Neural cell (in vitro differentiated cells): Measurements from ENCODE around the gene KRT38. TPM values are rescaled to one million over a fixed set of nuclear protein-coding genes. Genes with fewer than 3 reads are reported as not detected.

Source experiments
- H2AFZ ChIP-seq: fragments of 200-600, 300-800 bp; sonication (generic), shearing (Covaris generic); 2 replicates; pipeline ENCODE4 v1.6.0; 2014; ENCODE audit warnings: low read depth, mild to moderate bottlenecking, antibody characterized with exemption, low read length, moderate library complexity
- H3F3A ChIP-seq: fragments of 200-600 bp; shearing (Covaris generic); 2 replicates; pipeline ENCODE4 v1.6.1; 2016; ENCODE audit warnings: mild to moderate bottlenecking, moderate library complexity, mixed read lengths, antibody characterized with exemption, low read length; ENCODE audit not compliant: insufficient read depth, poor library complexity, severe bottlenecking
- H3K27ac ChIP-seq: fragments of 200-600, 300-800 bp; sonication (generic), shearing (Covaris generic); 2 replicates; pipeline ENCODE4 v1.5.1; 2014; ENCODE audit warnings: mild to moderate bottlenecking, low read length, moderate library complexity
- H3K27me3 ChIP-seq: fragments of 300-800, 200-600 bp; sonication (generic), shearing (Covaris generic); 2 replicates; pipeline ENCODE4 v1.6.0; 2014; ENCODE audit warnings: mild to moderate bottlenecking, low read depth, low read length, moderate library complexity; ENCODE audit not compliant: insufficient read depth
- H3K36me3 ChIP-seq: fragments of 300-800, 200-600 bp; sonication (generic), shearing (Covaris generic); 2 replicates; pipeline ENCODE4 v1.5.1; 2014; ENCODE audit warnings: mild to moderate bottlenecking, antibody characterized with exemption, low read length, moderate library complexity; ENCODE audit not compliant: insufficient read depth
- H3K4me2 ChIP-seq: fragments of 300-800, 200-600 bp; sonication (generic), shearing (Covaris generic); 2 replicates; pipeline ENCODE4 v1.6.0; 2014; ENCODE audit warnings: mild to moderate bottlenecking, low read length
- H3K4me3 ChIP-seq: fragments of 300-800, 200-600 bp; sonication (generic), shearing (Covaris generic); 2 replicates; pipeline ENCODE4 v1.5.1; 2014; ENCODE audit warnings: mild to moderate bottlenecking, low read length, moderate library complexity
- H3K79me2 ChIP-seq: fragments of 200-600 bp; shearing (Covaris generic); replicated peaks from 2 replicates; pipeline ENCODE4 v1.6.0; 2014; ENCODE audit warnings: mild to moderate bottlenecking, low read length, moderate library complexity; ENCODE audit not compliant: insufficient read depth
- H3K9ac ChIP-seq: fragments of 300-800, 200-600 bp; sonication (generic), shearing (Covaris generic); 2 replicates; pipeline ENCODE4 v1.6.1; 2016; ENCODE audit warnings: mild to moderate bottlenecking, low read length, mixed read lengths
- H3K9me2 ChIP-seq: fragments of 200-600 bp; shearing (Covaris generic); 2 replicates; pipeline ENCODE4 v1.6.1; 2016; ENCODE audit warnings: mild to moderate bottlenecking, low read length, mixed read lengths; ENCODE audit not compliant: insufficient read depth
- H3K9me3 ChIP-seq: fragments of 200-600, 300-800 bp; sonication (generic), shearing (Covaris generic); 2 replicates; pipeline ENCODE4 v1.6.1; 2016; ENCODE audit warnings: mild to moderate bottlenecking, mixed run types, low read length, moderate library complexity, mixed read lengths
- H4K20me1 ChIP-seq: fragments of 200-600 bp; shearing (Covaris generic); 2 replicates; pipeline ENCODE4 v1.6.1; 2016; ENCODE audit warnings: mild to moderate bottlenecking, mixed run types; ENCODE audit not compliant: insufficient read depth
- EP300 ChIP-seq: fragments of 450-650 bp; conservative IDR thresholded peaks from 2 replicates; pipeline ENCODE4 v1.6.1; 2014; ENCODE audit warnings: antibody characterized with exemption, mild to moderate bottlenecking, moderate library complexity; ENCODE audit not compliant: poor library complexity, severe bottlenecking
- EZH2 ChIP-seq: fragments of 200-600, 300-800 bp; shearing (Covaris generic), sonication (generic); IDR thresholded peaks from 2 replicates; pipeline ENCODE4 v1.6.1; 2014; ENCODE audit warnings: antibody characterized with exemption, low read length, borderline replicate concordance, mild to moderate bottlenecking; ENCODE audit not compliant: insufficient read depth, poor library complexity, severe bottlenecking
- MXI1 ChIP-seq: fragments of 450-650 bp; conservative IDR thresholded peaks from 2 replicates; pipeline ENCODE4 v1.6.1; 2014; ENCODE audit warnings: antibody characterized with exemption, mild to moderate bottlenecking; ENCODE audit not compliant: poor library complexity, severe bottlenecking
- POLR2AphosphoS5 ChIP-seq: IDR thresholded peaks from 2 replicates; pipeline ENCODE4 v1.6.1; 2012
- RAD21 ChIP-seq: fragments of 450-650 bp; conservative IDR thresholded peaks from 2 replicates; pipeline ENCODE4 v1.6.1; 2014; ENCODE audit warnings: antibody characterized with exemption, mild to moderate bottlenecking, moderate library complexity
- SMC3 ChIP-seq: fragments of 450-650 bp; conservative IDR thresholded peaks from 2 replicates; pipeline ENCODE4 v1.6.1; 2014; ENCODE audit warnings: antibody characterized with exemption, mild to moderate bottlenecking, moderate library complexity; ENCODE audit not compliant: poor library complexity
- TAF1 ChIP-seq: IDR thresholded peaks from 2 replicates; pipeline ENCODE4 v1.6.1; 2012; ENCODE audit warnings: low read depth
- polyA plus RNA-seq: library from polyadenylated mRNA; depleted of rRNA; stranded (reverse); fragments of >200 nt; gene quantifications from 2 replicates; pipeline ENCODE4 v1.2.3, GENCODE V29; 2014
- TF ChIP-seq, protein P1 (sequence below): fragments of 450-650 bp; IDR thresholded peaks from 2 replicates; pipeline ENCODE4 v1.5.1; 2014; ENCODE audit warnings: antibody characterized with exemption, mild to moderate bottlenecking, moderate library complexity; ENCODE audit not compliant: poor library complexity, severe bottlenecking
- TF ChIP-seq, protein P2 (sequence below): IDR thresholded peaks from 2 replicates; pipeline ENCODE4 v1.6.1; 2012; ENCODE audit warnings: borderline replicate concordance

Gene KRT38
- polyA plus RNA-seq, 1 donor from 2014 or later: not detected

DNA sequence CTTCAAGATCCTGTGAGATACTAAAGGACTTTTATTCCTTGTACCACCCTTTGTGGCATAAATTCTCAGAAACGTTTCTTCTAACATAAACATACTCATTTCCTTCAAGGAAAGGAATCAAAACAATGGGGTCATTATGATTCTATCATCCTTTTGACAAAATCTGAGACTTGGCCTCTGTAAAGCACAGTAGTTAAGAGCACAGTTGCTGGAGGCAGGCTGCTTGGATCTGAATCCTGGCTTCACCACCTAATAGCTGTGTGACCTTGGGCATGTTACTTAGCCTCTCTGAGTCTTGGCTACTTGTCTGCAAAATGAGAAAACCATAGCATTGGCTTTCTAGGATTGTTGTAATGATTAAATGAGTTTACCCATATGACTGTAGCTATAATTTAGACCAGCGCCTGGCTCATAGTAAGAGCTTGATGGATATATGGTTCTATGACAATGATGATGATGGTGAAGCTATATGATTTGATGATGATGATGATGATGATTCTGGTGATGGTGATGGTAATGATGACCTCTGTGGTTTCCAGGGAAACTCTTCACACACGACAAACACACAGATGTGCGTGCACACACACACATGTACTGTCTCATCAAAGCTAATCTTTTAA lies 37.3 kb downstream of the KRT38 start:
- H4K20me1 ChIP-seq: no peaks in the 10 kb centered on the region
- H3K27ac ChIP-seq: no peak overlapping the region
- no peaks in the 10 kb centered on the region for H3K9me3 ChIP-seq
- H3K27me3 ChIP-seq: no peaks in the 10 kb centered on the region
- no peaks in the 10 kb centered on the region for H3F3A ChIP-seq
- H3K9ac ChIP-seq: no peak overlapping the region
- no peaks in the 10 kb centered on the region for H3K36me3 ChIP-seq
- no peaks in the 10 kb centered on the region for H3K79me2 ChIP-seq
- no peaks in the 10 kb centered on the region for H3K9me2 ChIP-seq
- no peak overlapping the region for H2AFZ ChIP-seq
- no peak for TF ChIP-seq POLR2AphosphoS5
- no peak for TF ChIP-seq EP300
- TF ChIP-seq, protein P1, sequence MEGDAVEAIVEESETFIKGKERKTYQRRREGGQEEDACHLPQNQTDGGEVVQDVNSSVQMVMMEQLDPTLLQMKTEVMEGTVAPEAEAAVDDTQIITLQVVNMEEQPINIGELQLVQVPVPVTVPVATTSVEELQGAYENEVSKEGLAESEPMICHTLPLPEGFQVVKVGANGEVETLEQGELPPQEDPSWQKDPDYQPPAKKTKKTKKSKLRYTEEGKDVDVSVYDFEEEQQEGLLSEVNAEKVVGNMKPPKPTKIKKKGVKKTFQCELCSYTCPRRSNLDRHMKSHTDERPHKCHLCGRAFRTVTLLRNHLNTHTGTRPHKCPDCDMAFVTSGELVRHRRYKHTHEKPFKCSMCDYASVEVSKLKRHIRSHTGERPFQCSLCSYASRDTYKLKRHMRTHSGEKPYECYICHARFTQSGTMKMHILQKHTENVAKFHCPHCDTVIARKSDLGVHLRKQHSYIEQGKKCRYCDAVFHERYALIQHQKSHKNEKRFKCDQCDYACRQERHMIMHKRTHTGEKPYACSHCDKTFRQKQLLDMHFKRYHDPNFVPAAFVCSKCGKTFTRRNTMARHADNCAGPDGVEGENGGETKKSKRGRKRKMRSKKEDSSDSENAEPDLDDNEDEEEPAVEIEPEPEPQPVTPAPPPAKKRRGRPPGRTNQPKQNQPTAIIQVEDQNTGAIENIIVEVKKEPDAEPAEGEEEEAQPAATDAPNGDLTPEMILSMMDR: no peak
- no peak for TF ChIP-seq MXI1
- TF ChIP-seq EZH2: no peak
- TF ChIP-seq, protein P2, sequence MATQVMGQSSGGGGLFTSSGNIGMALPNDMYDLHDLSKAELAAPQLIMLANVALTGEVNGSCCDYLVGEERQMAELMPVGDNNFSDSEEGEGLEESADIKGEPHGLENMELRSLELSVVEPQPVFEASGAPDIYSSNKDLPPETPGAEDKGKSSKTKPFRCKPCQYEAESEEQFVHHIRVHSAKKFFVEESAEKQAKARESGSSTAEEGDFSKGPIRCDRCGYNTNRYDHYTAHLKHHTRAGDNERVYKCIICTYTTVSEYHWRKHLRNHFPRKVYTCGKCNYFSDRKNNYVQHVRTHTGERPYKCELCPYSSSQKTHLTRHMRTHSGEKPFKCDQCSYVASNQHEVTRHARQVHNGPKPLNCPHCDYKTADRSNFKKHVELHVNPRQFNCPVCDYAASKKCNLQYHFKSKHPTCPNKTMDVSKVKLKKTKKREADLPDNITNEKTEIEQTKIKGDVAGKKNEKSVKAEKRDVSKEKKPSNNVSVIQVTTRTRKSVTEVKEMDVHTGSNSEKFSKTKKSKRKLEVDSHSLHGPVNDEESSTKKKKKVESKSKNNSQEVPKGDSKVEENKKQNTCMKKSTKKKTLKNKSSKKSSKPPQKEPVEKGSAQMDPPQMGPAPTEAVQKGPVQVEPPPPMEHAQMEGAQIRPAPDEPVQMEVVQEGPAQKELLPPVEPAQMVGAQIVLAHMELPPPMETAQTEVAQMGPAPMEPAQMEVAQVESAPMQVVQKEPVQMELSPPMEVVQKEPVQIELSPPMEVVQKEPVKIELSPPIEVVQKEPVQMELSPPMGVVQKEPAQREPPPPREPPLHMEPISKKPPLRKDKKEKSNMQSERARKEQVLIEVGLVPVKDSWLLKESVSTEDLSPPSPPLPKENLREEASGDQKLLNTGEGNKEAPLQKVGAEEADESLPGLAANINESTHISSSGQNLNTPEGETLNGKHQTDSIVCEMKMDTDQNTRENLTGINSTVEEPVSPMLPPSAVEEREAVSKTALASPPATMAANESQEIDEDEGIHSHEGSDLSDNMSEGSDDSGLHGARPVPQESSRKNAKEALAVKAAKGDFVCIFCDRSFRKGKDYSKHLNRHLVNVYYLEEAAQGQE: no peak
- no peak for TF ChIP-seq SMC3
- no peak for TF ChIP-seq TAF1
- TF ChIP-seq RAD21: no peak
- H3K4me3 ChIP-seq: no peak overlapping the region
- H3K4me2 ChIP-seq: no peak overlapping the region

DNA sequence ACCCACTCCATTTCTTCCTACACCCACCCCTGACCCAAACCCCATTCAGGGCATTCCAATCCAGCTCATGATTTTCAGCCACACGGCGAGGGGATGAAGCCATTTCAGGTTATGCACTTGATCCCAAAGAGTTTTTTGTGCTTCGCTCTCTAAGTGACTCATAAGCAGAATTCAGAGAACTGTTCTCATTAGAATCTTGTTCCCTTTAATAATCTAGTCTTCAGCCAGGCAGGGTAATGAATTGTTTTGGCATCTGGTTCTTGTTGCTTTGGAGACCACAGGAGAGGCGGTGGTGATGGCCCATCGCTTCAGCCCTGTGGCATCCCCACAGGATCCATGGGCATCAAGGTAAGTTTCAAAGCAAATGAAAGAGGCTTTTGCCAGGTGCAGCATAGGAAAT lies 38.6 kb downstream of the KRT38 start:
- no peaks in the 10 kb centered on the region for H3K36me3 ChIP-seq
- no peaks in the 10 kb centered on the region for H3F3A ChIP-seq
- H3K79me2 ChIP-seq: no peaks in the 10 kb centered on the region
- H3K4me3 ChIP-seq: no peak overlapping the region
- no peaks in the 10 kb centered on the region for H4K20me1 ChIP-seq
- TF ChIP-seq MXI1 (no peak), EZH2 (no peak), RAD21 (no peak), POLR2AphosphoS5 (no peak), SMC3 (no peak), EP300 (no peak), TAF1 (no peak)
- TF ChIP-seq, protein P1: no peak
- TF ChIP-seq, protein P2: no peak
- H3K9me2 ChIP-seq: no peaks in the 10 kb centered on the region
- H3K9me3 ChIP-seq: no peaks in the 10 kb centered on the region
- H3K27ac ChIP-seq: no peak overlapping the region
- no peaks in the 10 kb centered on the region for H3K27me3 ChIP-seq
- no peak overlapping the region for H3K9ac ChIP-seq
- no peak overlapping the region for H3K4me2 ChIP-seq
- no peak overlapping the region for H2AFZ ChIP-seq
